ENCODE measurements around the gene EME1.

EME1 gene

DNA sequence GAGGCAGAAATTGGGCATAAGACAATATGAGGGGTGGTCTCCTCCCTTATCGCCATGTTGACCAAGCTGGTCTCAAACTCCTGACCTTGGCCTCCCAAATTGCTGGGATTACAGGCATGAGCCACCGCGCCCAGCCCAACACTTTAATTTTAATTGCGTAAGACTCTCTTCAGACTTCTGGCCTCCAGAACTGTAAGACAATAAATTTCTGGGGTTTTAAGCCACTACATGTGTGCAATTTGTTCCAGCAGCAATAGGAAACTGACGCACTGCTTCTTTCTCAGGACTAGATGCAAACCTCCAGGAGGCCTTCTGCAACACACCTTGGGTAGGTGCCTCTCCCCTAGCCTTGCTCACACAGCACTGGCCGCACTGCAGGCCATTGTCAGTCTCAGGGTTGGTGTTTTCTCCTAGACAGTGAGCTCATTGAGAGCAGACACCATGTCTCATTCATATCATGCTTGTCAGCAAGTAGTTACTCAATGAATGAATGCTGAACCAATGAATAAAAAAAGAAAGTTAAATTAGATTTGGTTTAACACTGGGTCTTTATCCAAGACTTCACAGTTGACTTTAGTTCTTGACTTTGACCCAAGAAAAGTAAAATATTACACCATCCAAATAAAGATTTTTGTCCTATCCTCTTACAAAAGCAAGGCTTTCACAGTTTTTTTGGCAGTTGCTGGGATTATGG lies 47.5 kb downstream of the EME1 start:
- no peak for DNase-seq
- no peaks in the 10 kb centered on the region for H3K9me3 ChIP-seq
- H3K36me3 ChIP-seq, result no peaks in the 10 kb centered on the region
- no peaks in the 10 kb centered on the region for H3K4me1 ChIP-seq
- TF ChIP-seq, protein P1, sequence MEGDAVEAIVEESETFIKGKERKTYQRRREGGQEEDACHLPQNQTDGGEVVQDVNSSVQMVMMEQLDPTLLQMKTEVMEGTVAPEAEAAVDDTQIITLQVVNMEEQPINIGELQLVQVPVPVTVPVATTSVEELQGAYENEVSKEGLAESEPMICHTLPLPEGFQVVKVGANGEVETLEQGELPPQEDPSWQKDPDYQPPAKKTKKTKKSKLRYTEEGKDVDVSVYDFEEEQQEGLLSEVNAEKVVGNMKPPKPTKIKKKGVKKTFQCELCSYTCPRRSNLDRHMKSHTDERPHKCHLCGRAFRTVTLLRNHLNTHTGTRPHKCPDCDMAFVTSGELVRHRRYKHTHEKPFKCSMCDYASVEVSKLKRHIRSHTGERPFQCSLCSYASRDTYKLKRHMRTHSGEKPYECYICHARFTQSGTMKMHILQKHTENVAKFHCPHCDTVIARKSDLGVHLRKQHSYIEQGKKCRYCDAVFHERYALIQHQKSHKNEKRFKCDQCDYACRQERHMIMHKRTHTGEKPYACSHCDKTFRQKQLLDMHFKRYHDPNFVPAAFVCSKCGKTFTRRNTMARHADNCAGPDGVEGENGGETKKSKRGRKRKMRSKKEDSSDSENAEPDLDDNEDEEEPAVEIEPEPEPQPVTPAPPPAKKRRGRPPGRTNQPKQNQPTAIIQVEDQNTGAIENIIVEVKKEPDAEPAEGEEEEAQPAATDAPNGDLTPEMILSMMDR (IDR thresholded peaks at IDR 0.05; ENCODE audit: low read depth, low read length), result no peak
- no peak overlapping the region for H3K4me3 ChIP-seq (ENCODE audit: low read depth, low read length)
- no peaks in the 10 kb centered on the region for H3K27me3 ChIP-seq

DNA sequence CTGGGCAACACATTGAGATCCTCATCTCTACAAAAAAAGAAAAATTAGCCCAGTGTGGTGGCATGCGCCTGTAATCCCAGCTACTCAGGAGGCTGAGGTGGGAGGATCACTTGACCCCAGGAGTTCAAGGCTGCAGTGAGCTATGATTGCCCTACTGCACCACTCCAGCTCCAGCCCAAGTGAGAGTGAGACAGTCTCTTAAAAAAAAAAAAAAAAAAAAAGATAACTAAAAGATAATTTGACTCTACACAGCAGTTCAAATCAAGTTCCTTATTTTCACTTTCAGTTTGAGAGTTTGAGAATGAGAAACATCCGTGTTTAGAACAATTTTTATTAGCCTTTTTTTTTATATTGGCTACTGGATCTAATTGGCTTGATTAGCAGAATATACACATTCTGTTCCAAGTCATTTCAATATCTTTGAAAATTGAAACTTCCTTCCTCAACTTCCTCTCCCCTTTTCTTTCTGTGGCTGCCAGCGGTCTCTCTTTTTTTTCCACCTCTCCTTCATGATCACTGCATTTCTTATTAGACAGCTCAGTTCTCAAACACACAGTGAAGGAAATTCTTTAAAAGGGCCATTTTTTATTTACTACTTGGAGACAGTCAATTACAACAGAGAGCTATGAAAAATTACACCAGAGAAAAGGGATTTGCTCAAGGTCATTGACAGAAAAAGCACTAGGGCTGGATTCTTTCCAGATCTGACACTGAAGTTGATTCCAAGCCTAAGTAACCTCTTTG lies 48.5 kb downstream of the EME1 start:
- Histone ChIP-seq H3K36me3 (no peaks in the 10 kb centered on the region), H3K27me3 (no peaks in the 10 kb centered on the region), H3K4me1 (0 out of 2 replicates have a peak, but pooled peaks cover under 1% of the 10 kb centered on the region), H3K9me3 (no peaks in the 10 kb centered on the region), H3K4me3 (ENCODE audit: low read depth, low read length) (no peak overlapping the region)
- TF ChIP-seq, protein P1 (IDR thresholded peaks at IDR 0.05; ENCODE audit: low read depth, low read length), result no peak
- DNase-seq, result no peak

DNA sequence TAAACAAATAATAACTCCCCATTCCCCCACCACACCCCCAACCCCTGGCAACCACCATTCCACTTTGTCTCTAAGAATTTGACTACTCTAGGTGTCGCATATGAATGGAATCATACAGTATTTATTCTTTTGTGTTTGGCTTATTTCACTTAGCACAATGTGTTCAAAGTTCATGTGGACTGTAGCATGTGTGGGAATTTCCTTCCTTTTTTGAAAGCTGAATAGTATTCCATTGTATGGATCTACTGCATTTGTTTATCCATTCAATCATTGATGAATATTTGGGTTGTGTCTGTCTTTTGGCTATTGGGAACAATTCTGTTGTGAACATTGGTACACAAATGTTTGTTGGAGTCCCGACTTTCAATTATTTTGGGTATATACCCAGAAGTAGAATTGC lies 49.7 kb downstream of the EME1 start:
- Histone ChIP-seq H3K4me3 (ENCODE audit: low read depth, low read length) (no peak overlapping the region), H3K4me1 (peaks cover 5% of the 10 kb centered on the region; the same call in 1 of the 2 replicates), H3K9me3 (no peaks in the 10 kb centered on the region), H3K27me3 (no peaks in the 10 kb centered on the region), H3K36me3 (no peaks in the 10 kb centered on the region)
- TF ChIP-seq, protein P1 (IDR thresholded peaks at IDR 0.05; ENCODE audit: low read depth, low read length), result no peak
- DNase-seq, result no peak

DNA sequence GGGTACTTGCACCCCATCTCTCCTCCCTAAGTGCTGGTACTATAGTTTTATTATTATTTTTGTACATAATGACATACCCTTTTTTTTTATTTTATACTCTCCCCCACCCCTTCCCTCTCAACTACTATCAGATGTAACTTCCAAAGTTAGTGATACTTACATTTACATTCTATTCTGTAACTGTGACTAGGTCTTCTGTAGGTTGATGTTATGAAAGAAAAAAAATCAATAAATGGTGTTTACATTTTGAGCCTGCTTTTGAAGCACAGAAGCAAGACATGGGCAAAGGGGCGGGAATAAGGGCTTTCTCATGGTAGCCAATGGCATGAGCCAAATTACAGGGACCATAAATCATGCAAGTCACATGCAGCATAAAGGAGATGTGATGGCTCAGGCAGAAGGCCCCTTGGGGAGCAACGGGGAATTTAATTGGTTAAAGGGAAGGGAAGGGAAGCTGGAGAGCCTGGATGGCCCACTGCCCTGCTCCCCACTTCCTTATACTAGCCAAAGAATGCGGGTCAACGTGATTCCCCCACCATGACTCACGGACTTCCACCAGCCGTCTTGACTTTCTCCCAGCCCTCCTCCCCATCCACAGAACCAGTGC lies 50.6 kb downstream of the EME1 start:
- H3K4me3 ChIP-seq (ENCODE audit: low read depth, low read length), result no peak overlapping the region
- H3K36me3 ChIP-seq, result no peaks in the 10 kb centered on the region
- DNase-seq, result peak; percentile 31
- H3K4me1 ChIP-seq, result peaks cover 5% of the 10 kb centered on the region; the same call in 1 of the 2 replicates
- TF ChIP-seq, protein P1 (IDR thresholded peaks at IDR 0.05; ENCODE audit: low read depth, low read length), result no peak
- no peaks in the 10 kb centered on the region for H3K9me3 ChIP-seq
- H3K27me3 ChIP-seq, result no peaks in the 10 kb centered on the region

DNA sequence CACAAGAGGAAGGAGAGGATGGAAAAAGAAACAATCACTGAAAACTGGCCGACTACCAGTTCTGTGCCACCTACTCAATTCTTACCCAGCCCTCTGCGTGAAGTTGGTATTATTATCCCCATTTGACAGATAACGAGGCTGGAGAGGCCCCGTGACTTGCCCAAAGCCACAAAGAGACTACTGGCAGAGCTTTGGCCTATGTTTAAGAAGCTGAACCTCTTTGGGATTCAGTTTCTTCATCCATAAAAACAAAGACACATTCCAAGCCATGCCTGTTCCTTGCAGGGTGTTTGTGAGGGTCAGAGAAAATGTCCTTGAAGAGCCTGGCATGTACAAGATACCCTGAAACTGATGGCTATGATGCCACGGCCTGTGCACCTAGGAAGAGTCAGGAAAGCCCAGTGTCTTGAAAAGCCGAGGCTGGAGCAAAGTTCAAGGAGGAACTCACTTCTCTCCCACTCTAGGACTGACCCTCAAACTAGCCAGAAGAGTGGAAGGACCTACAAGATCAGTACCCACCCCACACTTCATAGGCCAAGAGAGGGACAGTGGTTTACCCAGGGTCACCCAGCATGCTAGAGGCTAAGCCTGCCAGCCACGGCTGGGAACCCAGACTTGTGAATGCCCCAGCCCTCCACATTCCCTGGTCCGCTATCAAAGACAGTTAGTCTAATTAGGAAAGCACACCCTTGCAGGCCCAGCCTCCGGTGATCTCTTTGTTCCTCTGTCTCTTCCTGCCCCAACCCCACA lies 51.4 kb downstream of the EME1 start:
- no peaks in the 10 kb centered on the region for H3K27me3 ChIP-seq
- H3K4me3 ChIP-seq (ENCODE audit: low read depth, low read length), result no peak overlapping the region
- H3K36me3 ChIP-seq, result no peaks in the 10 kb centered on the region
- H3K4me1 ChIP-seq, result peaks cover 5% of the 10 kb centered on the region; the same call in 1 of the 2 replicates
- no peak for DNase-seq
- TF ChIP-seq, protein P1 (IDR thresholded peaks at IDR 0.05; ENCODE audit: low read depth, low read length), result no peak
- no peaks in the 10 kb centered on the region for H3K9me3 ChIP-seq
